HG03575 (cell line): ENCODE results near the gene CACNA2D4.

Experiments used
- ATAC-seq: cut with Tn5 transposase; IDR thresholded peaks from one replicate; pipeline ENCODE4 v1.9.1; 2021; ENCODE audit not compliant: unreplicated experiment, insufficient number of reproducible peaks, low FRiP score; ENCODE audit errors: extremely low read depth

CACNA2D4 gene

DNA sequence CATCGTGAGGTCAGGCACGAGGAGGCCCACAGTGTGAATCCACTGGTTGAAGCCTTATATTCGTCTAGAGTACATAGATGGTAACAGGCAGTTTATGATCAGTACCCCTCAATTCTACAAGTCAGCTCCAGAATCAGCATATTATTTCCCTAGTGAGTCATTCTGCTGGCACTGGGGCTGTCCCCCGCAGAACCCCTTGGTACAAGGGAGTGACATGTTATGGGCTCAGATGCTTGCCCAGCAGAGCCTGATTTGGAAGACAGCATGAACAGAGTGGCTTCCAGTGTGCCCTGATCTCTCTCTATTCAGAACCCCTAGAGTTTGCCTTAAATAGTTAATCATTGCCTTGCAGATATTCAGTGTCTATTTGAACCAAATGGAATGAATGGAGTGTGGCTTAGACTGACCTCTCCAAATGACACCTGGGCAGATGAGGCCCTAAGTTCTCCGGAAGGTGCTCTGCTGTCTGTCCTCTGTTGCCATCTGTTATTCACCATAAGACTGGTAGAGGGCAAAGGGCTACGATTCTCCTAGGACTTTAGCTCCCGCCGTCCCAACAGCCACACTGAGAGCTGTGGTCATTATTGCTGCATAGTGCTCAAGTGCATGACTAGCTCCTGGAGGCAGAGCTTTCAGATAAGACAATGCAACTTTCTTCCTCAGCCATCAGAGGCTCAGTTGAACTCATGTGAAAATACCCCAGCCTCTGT is 41.1 kb downstream of the CACNA2D4 start:
- ATAC-seq = no peak

DNA sequence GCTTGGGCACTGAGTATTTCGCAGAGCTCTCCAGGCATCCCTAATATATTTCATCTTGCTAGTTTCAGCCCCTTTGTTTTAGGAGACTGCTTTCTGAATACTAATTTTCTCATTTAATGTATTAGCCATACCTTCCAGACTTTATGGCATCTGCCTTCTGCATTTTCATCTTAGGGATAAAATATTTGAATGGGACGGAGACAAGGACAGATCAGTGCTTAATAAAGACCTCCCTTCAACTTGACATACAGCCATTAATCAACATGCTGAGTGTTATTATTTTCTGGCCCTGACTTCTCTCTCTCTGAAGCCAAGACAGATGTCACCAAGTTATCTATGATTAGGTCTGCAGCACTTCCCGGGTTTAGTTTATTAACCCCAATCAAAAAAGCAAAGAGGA is 42.4 kb downstream of the CACNA2D4 start:
- no peak for ATAC-seq

DNA sequence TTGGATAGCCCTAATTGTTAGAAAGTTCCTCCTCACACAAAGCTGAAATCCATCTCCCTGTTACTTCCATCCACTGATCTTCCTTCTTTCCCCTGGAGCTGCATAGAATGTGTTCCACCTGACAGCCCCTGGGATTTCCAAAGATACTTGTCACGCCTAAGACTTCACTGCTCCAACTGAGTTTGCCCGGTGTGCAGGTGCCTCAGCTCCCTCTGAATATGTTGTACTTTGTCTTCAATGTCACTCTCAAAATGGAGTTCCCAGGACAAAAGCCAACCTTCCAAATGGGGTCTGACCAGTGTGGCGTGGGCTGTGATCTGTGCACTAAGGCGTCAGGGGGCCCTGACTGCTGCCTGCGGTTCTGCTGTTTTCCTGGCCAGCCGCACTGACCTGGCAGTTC is 42.8 kb downstream of the CACNA2D4 start:
- no peak for ATAC-seq

DNA sequence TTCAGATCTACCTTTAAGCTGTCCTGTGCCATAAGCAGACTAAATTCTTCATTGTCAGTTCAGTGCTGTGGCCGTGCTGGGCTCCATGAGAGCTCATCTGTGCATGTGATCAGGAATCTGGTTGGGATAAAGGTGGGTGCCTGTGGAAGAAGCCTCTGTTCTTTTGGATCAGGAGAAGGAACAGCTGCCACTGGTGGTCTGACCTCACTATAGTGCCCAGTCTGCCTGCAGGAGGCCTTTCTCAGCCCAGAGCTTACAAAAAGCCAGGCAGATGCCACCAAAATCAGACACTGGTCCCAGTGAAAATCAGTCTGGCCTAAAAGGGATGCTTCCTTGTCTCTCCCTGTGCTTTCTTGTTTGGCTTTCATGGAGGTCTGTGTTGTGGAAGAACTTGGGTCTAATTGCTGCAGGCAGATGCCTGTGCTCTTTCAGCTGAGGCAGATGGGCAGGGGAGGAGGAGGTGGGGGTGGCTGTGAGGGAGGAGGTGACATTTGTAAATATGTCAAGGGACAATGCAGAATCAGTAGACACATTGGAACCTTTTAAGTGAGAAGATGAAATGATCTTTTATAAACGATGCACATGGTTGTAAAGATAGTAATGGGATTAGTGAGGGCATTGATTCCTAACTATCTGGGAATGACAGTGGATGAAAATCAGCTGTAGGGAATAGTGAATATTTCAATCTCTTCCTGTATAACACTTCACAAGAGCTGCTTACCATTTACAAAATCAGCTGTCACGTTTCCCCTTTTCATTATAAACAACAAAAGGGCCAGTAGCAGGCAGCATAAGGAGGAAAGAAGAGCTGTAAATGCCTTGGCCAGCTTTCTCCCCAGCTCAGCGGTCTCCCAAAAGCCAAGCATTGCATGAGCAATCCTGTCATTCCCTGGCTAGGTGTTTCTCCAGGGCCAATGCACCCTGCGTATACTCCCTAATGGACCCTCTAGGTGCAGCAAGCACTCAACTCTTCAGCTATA is 44.6 kb downstream of the CACNA2D4 start:
- ATAC-seq = no peak

DNA sequence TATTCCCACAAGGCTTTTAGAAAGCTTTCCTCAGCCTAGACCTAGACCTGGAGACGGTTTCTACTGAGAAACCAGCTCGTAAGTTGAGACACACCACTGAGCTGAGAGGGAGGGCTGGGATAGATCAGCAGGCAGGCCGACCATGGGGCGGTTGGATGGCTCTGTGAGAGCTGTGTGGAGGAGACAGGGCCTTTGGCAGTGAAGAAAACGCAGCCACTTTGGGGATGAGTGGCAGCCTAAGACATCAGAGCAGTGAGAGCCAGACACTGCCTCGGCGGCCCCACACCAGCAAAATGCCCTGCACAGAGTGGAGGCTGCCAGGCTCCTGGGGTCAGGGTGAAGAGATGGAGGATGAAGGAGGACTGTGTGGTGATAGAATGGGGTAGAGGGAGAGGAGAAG is 46.0 kb downstream of the CACNA2D4 start:
- ATAC-seq = no peak

GRCh38 chr12:1872001-1872400 is 46.5 kb downstream of the CACNA2D4 start:
- ATAC-seq = no peak

DNA sequence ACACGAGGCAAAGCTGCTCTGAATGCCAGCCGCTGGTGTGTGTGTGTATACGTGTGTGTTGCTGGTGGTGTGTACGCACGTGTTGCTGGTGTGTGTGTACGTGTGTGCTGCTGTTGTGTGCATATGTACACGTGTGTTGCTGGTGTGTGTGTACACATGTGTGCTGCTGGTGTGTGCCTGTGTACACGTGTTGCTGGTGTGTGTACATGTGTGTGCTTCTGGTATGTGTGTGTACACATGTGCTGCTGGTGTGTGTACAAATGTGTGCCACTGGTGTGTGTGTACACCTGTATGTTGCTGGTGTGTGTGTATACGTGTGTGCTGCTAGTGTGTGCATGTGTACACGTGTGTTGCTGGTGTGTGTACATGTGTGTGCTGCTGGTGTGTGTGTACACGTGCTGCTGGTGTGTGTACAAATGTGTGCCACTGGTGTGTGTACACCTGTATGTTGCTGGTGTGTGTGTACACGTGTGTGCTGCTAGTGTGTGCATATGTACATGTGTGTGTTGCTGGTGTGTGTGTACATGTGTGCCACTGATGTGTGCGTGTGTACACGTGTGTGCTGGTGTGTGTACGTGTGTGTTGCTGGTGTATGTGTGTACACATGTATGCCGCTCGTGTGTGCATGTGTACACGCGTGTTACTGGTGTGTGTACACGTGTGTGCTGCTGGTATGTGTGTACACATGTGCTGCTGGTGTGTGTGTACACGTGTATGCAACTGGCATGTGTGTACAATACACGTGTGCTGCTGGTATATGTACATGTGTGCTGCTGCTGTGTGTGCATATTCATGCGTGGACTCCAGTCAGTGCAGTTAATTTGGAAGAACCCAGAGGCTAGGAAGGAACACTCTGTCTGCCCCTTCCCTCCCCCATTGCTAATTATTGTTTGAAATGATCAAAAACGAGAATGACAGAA is 47.2 kb downstream of the CACNA2D4 start:
- no peak for ATAC-seq

GRCh38 chr12:1870086-1870485 is 48.4 kb downstream of the CACNA2D4 start:
- ATAC-seq = no peak

GRCh38 chr12:1869145-1869544 is 49.3 kb downstream of the CACNA2D4 start:
- no peak for ATAC-seq

DNA sequence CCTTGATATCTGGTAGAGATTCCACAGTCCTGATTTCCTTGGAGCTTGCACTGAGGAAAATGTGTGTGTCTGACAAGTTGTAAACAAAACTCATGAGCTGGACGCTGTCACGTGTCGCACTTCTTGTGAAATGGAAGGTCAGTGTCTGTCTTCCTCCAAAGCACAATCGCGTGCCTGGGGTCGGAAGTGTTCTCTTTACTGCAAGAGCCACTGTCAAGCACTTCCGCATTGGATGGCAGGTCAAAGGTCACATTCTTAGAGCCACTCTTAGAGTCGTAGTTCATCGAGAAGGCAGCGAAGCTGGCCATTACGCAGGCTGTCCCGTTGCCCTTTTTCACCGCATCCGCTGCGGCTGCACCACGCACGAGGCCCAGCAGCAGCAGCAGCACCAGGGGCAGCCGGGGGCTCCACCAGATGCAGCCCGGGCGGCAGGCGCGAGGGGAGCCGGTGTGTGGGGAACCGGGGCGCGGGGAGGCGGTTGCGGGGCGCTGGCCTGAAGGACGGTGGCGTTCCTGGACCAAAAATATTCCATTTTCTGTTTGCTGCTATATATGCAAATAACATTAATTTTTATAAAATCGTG is 53.1 kb downstream of the CACNA2D4 start:
- no peak for ATAC-seq

DNA sequence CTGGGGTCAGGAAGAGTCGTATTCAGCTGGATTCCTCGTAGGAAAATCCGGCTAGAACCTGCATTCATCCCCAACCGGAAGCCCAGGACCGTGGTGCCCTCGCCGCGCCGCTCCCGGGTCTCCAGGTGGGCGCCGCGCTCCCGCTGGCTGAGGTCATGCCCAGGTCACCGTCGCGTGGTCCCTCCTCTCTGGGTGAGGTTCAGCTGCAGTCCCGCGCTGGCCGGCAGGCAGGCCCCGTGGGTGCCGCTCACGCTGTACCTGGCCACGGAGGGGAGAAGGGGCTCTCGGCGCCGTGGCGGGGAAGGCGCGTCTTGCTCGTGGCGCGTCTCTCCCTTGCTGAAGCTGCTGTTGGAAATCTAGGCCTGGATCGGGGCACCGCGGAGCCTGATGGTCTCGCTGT is 53.6 kb downstream of the CACNA2D4 start:
- no peak for ATAC-seq

DNA sequence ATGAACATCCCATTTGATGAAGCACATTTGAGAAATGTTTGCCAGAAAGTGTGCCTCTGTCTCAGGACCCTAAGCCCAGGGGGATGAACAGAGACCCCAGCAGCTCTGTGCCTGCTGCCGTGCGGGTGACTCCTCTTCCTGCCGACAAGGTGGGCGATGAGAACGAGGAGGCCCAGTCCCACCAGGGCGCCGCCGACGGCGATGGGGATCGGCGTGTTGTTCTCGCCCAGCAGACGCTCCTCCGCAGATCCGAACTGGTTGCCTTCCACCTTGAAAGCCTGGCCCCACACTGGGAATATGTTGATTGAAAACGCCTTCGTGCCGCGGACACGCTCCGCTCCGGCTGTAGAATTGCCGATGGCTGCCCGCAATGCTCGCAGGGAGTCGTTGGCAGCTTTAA is 54.0 kb downstream of the CACNA2D4 start:
- no peak for ATAC-seq

GRCh38 chr12:1863823-1864222 is 54.6 kb downstream of the CACNA2D4 start:
- no peak for ATAC-seq

- no peak for ATAC-seq
These were observed 55.5 kb downstream of the CACNA2D4 start for GRCh38 chr12:1862973-1863372.

- no peak for ATAC-seq
These were observed 58.8 kb downstream of the CACNA2D4 start for GRCh38 chr12:1859643-1860042.

- no peak for ATAC-seq
These were observed 60.0 kb downstream of the CACNA2D4 start for GRCh38 chr12:1858456-1858855.

- ATAC-seq = no peak
These were observed 60.6 kb downstream of the CACNA2D4 start for GRCh38 chr12:1857821-1858220.

DNA sequence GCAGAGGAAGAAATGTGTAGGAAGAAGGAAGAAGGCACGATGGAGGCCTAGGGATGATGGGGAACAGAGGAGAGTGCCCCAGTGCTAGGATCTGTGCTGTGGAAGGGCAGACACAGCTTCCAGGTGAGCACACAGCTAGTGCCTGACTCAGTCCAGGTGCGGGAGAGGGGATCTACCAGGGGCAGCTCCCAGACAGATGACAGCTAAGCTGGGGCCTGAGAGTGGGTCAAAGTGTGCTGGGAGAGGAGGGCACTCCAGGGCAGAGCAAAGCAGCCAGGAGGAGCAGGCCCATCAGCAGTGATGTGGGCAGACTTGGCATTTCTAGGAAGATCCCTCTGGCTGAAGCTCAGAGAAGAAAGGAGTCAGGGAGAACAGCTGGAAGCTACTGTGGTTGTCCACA is 61.4 kb downstream of the CACNA2D4 start:
- ATAC-seq = no peak

- ATAC-seq = no peak
These were observed 63.2 kb downstream of the CACNA2D4 start for GRCh38 chr12:1855241-1855640.
